SHP77 treated with DMSO at 0.1 percent for 48 hours (cell line): ENCODE data around the gene SHOC2.

ENCODE experiments used
- DNase-seq: peaks from one replicate; lab custom pipeline; 2025; lab: John Stamatoyannopoulos, UW

The SHOC2 gene

DNA sequence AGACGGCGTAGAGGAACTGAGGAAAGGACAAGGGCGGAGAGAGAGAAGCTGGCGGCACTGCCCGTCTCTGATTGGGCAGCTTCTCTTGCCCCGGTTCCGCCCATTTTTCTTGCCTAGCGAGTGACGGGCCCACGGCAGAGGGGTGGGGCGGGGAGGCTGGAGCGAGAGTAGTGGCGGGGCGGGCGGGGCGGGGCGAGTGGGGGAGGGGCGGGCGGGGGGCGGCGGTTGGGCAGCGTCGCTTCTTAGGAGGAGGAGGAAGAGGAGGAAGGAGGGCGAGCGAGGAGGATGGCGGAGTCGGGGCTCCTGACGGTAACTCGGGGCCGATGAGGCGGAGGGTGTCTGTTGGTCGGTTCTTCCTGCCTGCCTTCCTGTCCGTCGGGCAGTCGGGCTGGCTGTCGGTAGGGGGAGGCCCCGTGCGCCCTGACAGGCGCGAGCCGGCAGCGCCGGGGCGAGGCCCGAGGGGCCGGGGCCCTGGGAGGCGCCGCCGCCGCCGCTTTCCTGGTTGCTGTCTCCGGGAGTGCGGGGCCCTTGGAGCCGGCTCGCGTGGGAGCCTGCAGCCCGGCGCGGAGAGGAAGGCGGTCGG, at the start of gene SHOC2:
SHOC2 (plus strand) TSS at position 256 of the 583 bp plus-strand sequence. CDS start 44,755 bp downstream, outside the sequence.
- peak; percentile 72 for DNase-seq

- DNase-seq = no peak
Observed at GRCh38 chr10:110870823-110871297, 48.5 kb upstream of the SHOC2 start.

GRCh38 chr10:110871298-110872084, 47.9 kb upstream of the SHOC2 start, which contains the start of gene PDCD4:
Gene PDCD4, plus strand, starts transcription at chr10:110871928. Its CDS starts 4,100 bp downstream, at chr10:110876028.
- DNase-seq = peak; percentile 96

DNA sequence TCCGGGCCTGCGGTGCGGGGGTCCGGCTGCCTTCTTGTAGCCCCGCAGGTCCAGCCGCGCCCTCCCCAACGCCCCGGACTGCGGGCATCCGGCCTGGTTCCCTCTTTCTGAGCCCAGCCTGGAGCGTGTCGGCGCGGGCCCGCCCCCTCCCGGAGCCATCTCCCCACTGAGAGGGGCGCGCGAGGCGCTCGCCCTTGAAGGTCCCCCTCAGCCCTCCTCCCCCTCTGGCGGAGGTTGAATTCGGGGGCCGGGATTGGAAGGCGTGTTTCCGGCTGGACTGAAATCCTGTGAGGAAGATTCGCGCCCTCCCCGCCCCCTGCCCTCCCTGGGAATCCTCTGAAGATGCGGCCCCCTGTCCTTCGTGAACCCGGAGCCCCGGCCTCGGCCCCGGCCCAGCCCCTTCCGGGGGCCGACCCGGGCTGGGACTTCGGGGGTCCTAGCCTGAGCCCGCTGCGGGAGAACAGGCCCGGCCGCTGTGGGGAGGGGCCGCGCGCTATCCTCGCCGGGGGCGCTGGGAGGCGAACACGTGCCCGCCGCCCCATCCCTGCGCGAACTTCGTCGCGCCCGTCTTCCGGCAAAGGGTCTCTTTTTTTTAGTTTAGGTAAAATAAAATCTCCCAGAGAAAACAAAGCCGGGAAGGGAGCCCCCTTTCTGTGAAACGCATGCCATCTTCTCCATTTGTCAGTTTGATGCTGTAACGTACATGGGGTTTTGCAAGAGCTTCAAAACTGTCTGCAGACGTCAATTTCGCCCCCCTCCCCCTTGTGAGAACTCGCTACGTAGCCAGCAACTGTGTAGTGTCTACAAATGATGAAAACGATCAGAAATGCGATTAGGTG, 47.0 kb upstream of the SHOC2 start:
- peak; percentile 40 for DNase-seq

- no peak for DNase-seq
Observed at GRCh38 chr10:110872984-110873923, 46.1 kb upstream of the SHOC2 start.

DNA sequence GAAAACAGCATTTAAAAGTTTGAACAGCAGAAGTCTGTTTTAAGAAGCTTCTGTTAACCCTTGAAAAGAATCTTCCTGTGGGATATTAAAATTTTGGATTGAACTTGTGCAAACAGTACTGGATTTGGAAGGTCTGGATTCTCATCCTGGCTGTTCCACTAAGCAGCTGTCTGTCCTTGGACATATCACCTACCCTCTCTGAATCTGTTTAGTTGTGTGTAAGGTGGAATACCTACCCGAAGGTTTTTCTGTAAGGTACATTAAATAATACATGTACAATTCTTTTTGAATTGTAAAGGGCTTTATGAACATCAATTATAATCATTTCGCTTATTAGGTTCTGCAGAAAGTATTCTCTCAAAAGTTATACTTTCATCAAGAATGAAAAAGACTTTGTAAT, 45.5 kb upstream of the SHOC2 start:
- no peak for DNase-seq

DNA sequence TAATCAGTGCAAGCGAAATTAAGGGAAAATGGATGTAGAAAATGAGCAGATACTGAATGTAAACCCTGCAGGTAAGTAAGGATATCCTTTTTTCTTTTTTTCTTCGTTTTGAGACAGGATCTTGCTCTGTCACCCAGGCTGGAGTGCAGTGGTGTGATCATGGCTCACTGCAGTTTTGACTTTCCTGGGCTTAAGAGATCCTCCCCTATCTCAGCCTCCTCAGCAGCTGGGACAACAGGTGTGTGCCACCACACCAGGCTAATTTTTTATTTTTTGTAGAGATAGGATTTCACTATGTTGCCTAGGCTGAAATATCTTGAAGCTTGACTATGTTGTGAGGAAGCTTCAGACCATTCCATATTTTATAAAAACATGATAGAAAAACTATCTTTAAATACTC, 43.4 kb upstream of the SHOC2 start:
- no peak for DNase-seq

DNA sequence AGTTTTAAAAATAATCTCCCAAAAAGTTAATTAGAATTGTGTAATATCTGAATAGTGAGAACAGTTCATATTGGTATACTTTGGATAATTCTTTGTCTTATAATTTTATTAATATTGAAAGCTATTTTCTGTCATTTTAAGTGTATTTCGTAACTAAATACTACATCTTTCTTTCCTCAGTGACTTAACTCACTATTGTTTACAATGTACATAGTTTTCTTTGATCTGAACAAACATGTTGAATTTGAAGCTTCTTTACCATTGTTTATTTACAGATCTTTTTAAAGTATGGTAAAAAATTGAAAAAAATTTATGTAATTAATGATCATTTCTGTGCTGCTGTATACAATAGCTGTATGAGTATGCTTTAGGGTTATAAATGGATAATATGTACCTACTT, 42.6 kb upstream of the SHOC2 start:
- DNase-seq = no peak

- DNase-seq = no peak
Observed at GRCh38 chr10:110880012-110880411, 39.4 kb upstream of the SHOC2 start.

DNA sequence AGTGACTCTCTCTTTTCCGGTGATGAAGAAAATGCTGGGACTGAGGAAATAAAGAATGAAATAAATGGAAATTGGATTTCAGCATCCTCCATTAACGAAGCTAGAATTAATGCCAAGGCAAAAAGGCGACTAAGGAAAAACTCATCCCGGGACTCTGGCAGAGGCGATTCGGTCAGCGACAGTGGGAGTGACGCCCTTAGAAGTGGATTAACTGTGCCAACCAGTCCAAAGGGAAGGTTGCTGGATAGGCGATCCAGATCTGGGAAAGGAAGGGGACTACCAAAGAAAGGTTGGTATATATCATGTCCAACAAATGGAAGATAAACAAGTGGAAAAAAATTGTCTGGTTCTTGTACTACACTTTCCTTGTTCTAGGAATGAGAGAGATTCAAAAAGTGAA, 38.2 kb upstream of the SHOC2 start:
- DNase-seq = no peak

DNA sequence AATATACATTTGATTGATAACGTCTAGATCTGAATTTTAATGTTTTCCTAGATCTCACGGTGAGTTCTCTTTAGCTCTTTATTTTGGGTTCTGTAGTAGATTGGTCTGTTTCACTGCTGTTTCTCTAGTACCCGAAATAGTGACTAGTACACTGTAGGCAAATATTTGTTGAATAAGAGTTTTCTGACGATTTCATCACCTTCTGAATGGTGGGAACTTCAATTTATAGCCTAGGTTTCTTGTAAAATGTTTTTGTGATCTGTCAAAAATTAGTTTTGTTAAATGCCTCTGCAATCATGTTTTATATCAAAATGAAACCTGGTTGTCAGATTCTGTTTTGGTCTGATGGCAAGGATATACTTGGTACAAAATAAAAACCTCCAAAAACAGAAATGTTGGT, 37.5 kb upstream of the SHOC2 start:
- no peak for DNase-seq

GRCh38 chr10:110883924-110884323, 35.5 kb upstream of the SHOC2 start:
- no peak for DNase-seq

- no peak for DNase-seq
Observed at GRCh38 chr10:110885932-110886674, 33.3 kb upstream of the SHOC2 start.

GRCh38 chr10:110887560-110887959, 31.8 kb upstream of the SHOC2 start:
- no peak for DNase-seq

GRCh38 chr10:110892602-110893288, 26.7 kb upstream of the SHOC2 start:
- no peak for DNase-seq

GRCh38 chr10:110893559-110894179, 25.7 kb upstream of the SHOC2 start:
- DNase-seq = peak; percentile 45

- no peak for DNase-seq
Observed at GRCh38 chr10:110897184-110897583, 22.2 kb upstream of the SHOC2 start.

- DNase-seq = no peak
Observed at GRCh38 chr10:110898391-110898790, 21.0 kb upstream of the SHOC2 start.

GRCh38 chr10:110900983-110901382, 18.4 kb upstream of the SHOC2 start:
- no peak for DNase-seq
